Cerebellar cortex (tissue), 1 donor: ENCODE results near the gene NFATC2.
A peak's percentile ranks its signal among the peaks of the same experiment; 100 is the strongest.

Source experiments
- DNase-seq: peaks from one replicate; pipeline ENCODE4 v3.0.0-alpha.2; 2015; ENCODE audit warnings: low spot score

Gene NFATC2

DNA sequence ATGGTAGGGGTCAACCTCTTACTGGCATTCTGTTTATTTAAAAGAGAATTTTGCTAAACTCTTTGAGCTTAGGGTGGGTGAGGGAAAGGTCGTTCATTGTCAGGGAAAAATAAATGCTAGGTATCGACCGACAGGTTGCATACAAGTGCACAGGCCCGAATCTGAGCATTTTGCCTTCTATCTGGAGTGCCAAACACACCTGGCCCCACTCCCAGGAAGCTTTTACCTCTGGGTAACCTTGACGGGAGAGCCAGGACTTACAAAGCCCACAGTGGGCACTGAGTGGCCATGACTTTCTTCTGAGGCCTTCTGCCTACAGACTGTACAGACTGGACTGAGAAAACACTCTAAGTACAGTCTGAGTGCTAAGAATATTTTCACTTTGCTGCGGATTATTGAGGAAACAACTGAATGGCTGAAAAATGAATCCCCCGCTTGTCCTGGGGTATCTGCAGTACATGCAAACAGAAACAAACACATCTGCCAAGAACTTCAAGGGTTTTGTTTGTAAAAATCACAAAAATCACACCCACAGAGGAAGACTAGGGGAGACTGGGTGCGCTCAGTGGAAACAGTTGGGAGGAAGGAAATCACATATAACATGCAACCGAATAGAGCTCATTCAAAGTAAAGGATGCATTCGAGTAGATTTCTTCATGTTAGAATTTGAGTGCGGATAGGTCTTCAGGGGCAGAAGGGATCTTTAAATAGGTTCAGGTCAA, 152.8 kb downstream of the NFATC2 start:
- no peak for DNase-seq

DNA sequence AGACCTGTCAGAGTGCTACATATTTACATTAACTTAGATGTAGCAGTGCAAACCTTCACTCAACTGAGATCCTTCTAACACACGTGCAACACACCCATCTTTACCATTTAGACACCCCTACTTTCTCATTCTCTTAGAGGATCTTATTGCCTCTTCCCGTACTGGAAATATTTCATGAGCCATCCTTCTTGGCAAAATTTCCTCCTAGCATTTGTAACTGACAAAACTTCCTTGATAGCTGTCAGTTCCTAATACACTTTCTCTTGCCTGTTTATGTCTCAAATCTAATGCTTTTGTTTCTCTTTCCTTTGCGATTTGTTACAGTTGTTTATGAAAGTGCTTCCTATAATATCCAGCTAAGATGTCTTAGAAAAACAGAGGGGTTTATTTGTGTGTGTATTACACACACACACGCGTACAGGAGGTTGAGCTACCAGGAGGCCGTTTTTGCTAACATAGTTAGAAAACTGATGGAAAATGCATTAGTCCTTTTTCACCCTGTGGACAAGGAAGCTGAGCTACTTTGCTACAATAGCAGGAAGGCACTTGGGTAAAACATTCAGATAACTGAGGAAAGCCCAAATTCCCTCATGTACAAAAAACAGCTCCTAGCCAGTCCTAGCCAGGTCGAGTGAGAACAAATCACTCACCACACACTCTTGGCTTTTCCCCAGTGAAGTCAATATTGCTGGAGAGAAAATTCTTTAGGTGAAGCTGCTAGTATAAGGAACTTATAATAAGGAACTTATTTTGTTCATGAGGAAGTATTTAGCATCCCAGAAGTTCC, 153.6 kb downstream of the NFATC2 start:
- no peak for DNase-seq

DNA sequence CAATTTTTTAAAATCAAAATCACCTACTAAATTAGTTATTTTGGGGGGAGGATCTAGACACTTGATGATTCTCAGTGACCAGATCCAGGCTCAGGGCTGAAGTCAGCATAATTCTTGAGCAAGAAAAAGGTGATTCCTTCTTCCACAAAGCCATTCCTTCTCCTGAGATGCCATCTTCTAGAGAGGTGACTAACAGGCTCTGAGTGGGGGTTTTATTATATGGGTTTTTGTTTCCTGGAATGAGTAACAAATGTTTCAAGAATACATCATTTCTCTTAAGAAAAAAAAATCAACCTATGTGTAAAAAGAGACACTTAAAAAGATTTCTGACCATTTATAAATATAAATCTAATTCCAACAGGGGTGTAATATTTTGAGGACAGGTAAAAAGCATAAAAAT, 154.3 kb downstream of the NFATC2 start:
- no peak for DNase-seq

DNA sequence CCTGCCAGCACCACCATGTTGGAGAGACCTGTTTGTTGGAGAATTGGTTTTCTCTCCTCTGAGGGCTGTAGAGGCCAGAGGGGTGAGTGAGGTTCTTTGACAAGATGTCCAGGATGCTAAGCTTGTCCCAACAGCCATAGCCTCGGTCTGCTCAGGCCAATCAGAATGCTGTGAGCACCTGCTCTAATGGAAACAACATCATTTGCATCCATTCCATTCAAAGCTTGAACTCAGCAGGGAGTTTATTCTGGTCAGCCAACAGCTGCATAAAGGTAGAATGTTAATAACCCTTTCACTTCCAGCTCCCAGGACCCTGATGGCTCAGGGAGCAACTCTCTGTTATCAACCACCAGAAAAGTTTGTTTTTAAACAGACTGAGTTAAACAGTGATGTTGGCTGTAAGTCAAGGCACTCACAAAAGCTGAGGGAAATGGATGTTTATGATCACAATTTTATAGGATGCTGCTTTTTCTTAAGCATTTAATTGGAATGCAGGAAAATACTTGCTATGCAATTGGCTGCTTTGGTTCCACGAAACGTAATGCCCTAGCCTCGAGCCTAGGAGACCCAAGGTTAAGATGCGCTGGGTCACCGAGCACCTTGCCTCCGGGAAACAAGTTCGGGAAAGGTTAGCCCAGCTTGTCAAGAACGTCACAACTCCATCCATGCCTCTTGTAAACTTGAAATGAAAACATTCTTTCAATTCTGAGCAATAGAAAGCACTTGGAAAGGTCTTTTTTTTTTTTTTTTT, 155.2 kb downstream of the NFATC2 start:
- no peak for DNase-seq

DNA sequence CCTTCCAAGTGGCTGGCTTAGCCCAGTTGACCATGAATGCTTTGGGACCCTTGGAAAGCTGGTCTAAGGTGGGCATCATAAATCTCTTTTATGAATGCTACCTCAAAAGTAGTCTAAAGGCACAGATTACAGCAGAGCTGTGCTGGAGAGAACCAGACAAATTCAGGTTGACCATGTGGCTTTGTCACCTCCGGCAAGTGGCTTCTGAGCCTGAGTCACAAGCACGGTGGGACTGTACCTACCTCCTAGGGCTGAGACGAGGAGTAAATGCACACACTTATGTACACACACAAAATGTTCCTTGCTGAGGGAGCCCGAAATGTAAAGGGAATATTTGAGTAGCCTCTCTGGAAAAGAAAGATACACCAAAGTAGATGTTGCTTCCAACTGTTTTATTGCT, 155.9 kb downstream of the NFATC2 start:
- DNase-seq, result no peak

DNA sequence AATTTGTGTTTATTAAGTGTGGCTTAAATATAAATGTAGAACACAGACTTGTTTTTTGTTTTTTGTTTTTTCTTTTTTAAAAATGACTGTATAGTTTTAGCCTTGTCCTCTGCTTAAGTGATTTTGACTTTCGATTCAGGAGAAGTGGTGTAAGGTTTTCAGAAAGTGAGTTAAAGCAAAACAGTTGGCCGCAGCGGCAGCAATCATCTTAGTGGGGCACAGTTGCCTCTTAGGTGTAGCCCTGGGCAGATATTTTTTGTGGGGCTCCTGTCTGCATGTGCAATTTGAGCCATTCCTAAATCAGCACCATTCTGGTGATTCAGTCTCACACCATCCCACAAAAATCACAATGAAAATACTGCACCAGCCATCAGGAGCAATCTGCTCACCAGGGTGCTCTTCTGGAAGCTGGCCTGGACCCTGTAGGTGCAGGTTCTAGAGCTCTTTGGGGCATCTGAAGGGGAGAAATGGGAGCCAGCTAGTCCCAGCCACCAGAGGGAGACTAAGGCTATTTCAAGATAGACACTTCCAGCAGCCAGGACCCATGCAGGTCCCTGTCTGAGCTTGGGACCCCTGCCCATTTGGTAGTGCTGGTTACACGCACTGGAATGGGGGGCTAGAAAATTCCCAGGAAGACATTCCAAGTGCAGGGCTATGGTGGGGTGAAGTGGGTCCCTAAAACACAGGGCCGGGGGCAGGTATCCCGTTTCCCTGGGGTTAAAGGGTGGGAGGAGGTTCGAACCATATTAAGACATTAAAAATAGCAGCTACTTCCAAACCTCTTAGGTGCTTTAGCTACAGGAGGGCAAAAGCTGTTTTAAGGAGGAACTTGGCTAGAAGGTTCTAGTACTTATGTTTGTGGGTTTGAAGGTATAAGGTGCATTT, 156.6 kb downstream of the NFATC2 start:
- peak; percentile 32 for DNase-seq

DNA sequence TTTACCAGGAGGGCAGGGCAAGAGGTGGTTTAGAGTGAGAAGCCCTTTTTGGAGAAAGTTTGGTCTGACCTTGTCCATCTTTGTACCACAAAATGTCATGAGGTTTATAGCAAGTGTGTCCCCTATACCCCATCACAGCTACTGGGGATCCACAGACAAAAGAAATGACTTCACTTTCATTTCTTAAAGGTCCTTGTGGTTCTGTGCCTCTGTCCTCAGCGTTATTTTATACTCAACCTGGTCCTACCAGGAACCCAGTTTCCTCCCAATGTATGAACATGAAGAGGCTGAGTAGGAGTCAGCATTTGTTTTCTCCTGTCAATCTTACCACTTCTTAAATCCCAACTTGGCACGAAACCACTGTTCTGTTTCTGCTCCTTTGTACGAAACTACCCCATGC, 157.6 kb downstream of the NFATC2 start:
- DNase-seq, result no peak

DNA sequence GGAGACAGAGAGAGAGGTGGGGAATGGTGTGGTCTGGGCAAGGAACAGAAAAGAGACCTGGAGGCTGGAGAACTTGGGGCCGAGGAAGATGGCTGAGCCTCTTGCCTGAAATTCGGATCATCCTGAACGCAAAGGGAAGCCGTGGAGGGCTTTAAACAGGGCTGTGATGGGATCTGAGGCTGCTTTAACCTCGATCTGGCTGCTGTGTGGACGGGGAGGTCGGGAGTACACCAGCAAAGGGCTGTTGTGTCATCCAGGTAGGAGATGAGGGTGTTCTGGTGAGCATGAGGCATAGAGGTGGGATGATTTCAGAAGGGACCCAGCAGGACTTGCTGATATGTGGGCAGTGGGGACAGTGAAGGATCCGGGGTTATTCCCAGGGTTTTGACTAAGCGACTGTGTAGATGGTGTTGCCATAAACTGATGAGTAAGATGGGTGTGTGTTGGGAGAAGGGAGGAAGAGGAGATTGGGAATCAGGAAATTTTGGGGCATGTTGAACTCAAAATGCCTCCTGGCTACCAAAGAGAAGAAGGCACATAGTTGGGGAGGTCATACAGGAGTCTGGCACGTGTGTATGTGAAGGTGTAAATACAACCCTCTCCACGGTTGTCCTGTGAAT, 158.5 kb downstream of the NFATC2 start:
- no peak for DNase-seq

DNA sequence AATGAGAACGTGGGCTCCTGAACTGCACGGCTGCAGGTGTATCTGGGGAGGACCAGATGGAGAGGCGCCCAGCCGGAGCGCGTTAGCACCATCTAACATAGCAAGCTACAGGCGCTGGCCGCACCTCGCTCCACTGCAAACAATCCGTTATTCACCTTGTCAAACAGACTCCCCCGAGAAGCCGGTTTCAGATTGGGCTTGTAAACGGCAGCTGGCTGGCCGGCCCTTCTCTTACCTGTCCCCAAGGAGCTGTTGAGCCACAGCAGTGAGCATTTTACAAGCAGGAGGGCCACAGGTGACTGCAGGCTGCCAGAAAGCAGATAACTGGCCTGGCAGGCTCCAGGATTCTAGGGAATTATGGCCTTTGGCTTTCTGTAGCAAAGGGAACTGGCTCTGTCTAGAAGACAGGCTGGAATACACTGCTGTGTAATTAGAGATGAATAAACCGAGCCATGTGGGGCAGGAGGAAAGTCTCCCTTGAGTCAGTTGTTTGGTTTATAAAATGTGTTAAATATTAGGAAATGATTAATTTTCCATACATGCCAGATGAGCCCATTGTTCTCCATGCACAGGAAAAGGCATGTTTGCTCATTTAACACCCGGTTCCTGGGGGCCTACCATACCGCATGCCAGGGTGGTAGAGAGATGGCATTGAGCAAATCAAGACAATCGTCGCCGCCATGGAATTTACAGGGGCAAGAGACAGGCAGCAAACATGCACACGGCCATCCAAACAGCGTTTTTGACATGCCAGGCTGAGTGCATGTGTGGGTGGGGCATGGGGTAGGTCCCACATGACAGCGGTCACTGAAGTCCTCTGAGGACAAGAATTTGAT, 159.3 kb downstream of the NFATC2 start:
- peak; percentile 81 for DNase-seq

DNA sequence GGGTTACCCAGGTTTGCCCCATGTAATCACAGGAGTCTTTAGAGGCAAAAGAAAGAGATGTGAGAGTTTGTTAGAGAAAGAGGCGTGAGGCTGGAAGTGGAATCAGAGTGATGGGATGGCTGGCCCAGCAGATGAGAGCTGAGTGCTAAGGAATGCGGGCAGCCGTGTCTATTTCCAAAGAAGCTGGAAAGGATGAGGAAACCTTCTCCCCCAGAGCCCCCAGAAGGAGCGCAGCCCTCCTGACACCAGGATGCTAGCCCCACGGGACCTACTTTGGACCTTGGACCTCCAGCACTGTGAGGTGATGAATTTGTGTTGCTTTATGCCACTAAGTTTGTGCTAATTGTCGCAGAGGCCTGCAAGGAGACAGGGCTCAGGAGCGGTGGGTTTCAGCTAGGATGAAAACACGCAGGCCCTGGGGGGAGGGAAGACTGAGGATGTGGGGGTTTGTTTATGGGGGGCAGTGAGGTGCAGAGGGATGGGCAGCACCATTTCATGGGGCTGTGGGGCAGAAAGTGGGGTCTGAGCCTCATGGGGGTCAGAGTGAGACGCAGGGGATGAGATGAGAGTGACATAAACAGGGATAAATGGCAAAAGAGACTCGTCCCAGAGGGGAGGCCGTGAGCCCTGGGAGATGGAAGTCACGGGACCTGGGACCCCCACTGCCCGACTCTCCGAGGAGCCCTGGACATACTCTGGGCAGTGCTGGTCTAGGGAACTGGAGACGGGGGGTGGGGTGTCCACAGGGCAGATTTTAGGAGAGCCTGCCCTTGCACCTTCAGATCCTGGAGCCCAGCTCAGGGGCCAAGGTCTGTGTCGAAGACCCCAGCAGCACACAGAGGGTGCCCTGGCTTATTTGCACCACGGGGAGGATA, 160.2 kb downstream of the NFATC2 start:
- DNase-seq, result no peak

DNA sequence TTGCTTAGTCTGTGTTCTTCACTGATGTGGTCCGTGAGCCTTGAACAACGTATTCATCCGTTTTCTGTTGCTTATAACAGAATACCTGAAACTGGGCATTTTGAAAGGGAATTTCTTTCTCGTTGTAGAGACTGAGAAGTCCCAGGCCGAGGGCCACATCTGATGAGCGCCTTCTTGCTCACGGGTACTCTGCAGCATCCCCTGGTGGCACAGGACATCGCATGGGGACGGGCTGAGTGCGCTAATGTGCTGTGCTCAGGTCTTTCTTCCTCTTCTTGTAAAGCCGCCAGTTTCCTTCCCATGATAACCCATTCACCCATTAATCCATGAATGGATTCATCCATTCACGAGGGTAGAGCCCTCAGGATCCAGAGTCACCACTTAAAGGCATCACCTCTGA, 161.0 kb downstream of the NFATC2 start:
- DNase-seq, result no peak

DNA sequence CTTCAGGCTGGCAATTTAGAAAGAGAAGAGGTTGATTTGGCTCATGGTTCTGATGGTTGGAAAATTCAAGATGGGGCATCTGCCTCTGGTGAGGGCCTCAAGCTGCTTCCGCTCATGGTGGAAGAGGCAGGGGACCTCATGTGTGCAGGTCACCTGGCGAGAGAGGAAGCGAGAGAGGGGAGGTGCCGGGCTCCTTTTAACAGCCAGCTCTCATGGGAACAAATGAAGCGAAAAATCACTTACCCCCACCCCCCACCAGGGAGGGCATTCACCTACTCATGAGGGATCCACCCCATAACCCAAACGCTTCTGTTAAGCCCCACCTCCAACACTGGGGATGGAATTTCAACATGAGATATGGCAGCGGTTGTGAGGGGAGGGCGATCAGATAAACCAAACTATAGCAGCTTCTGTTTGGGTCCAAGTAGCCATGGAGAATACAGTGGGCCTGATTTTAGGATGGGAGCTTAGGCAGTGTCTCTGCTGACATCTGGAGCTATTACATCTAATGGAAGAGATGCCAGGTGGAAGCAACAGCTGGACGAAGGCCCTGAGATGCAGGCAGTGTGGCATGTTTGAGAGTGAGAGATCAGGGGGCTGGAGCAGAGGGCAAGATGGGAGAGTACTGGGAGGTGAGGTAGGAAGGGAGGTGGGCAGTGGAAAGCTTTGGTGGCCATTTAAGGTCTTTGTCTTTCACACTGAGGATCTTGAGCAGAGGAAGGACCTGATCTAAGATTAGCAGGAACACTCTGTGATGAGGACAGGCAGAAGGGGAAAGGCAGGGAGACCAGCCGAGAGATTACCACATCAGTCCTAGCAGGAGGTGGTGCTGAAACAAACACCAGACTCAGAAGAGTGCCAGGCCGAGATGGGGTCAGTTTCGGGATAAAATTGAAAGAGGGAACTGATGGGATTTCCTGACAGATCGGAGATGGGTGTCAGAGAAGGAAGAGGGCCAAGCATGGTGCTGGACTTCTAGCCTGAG, 161.8 kb downstream of the NFATC2 start:
- no peak for DNase-seq

DNA sequence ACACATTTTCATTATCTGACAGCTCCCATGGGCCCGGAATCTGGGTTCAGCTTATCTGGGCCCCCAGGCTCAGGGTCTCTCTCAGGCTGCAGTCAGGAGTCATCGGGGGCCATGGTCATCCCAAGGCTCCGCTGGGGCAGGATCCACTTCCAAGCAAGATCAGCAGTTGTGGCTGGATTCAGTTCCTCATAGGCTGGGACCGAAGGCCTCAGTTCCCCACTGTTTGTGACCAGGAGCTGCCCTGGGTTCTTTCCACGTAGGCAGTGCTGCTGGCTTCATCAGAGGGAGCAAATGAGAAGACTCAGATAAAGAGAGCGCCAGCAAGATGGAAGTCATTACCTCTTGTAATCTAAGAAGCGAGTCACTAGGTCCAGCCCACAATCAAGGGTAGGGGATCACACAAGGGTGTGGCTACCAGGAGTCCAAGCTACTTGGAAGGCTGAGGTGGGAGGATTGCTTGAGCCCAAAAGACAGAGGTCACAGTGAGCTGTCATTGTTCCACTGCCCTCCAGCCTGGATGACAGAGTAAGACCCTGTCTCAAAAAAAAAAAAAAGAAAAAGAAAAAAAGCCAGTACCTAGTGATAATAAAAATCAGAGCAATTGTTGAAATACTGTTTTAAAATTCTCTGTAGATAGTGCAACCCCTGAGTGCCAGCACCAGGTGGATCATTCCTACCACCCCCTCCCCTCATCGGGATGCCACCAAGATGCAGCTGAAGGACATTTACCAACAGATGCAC, 162.7 kb downstream of the NFATC2 start:
- DNase-seq, result no peak

DNA sequence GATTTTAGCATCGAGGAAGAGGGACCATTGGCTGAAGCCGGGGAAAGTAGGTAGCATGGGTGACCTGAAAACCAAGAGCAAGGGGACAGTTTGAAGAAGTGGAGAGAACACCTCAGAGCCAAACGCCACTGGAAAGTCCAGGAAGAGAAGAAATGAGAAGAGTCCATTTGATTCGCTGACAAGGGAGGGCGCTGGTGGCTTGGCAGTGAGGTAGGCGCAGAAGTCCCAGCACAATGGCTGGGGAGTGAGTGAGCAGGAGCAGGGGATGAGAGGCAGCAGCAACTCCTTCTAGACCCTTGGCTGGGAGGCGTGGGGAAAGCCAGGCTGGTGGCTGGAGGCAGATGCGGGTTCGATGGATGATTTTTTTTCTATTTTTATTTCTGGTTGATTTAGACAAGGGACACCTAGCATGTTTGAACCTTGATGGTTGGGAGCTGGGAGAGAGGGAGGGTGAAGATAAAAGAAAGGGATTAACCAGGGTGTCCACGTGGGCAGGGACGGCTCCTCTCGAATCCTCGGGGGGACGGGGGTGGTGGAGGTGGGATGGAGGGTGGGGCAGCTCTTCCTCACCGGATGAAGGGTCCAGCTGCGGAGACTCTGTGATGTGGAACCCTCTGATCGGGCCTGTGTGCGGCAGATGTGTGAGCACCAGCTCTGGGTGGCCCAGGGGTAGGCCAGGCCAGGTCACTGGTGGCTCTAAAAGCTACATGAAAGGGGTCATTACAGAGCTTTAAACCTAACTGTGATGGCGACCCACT, 164.2 kb downstream of the NFATC2 start:
- peak; percentile 16 for DNase-seq

DNA sequence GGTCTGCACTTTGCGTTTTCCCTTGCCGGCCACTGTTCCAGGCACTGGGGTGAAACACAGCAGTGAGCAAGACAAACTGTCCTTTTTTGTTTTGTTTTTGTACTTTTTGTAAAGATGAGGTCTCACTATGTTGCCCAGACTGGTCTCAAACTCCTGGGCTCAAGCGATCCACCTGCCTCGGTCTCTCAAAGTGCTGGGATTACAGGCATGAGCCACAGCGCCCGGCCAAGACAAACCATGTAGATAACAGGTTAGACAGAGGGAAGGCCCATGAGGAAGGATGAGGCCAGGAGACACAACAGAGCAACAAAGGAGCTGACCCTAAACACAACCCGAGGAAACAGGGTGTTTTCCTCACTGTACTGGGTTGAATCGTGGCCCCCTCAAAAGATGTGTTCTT, 165.4 kb downstream of the NFATC2 start:
- no peak for DNase-seq

DNA sequence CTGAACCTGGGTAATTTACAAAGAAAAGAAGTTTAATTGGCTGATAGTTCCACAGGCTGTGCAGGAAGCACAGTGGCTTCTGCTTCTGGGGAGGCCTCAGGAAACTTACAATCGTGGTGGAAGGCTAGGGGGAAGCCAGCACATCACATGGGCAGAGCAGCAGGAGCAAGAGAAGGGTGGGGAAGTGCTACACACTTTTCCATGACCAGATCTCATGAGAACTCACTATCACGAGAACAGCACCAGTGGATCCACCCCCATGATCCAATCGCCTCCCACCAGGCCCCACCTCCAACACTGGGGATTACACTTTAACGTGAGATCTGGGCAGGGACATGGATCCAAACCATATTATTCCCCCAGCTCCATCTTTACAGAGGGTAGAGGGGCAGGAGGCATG, 166.4 kb downstream of the NFATC2 start:
- no peak for DNase-seq

DNA sequence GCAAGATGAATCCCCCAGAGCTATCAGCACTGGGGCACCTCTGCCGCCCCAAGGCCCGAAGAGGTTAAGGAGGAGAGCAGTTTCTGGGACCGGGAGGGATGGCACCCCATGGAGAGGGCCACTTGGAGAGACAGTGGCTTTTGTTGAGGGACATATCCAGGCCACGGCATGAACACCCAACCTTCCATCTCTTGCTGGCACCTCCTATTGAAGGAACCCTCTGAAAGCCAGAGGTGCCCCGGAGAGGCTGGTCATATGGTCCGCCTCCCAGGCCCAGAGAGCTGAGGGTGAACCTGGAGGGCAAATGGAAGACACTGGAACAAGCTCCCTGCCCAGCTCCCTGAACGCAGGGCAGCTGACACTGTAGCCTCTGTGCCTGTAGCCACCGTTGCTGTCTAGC, 167.0 kb downstream of the NFATC2 start:
- DNase-seq, result no peak
